Central memory CD8-positive, alpha-beta T cell (primary cell): ENCODE results near the gene LDLRAD4.

Experiments used
- ATAC-seq: fragments of 150-1000 bp; cut with Tn5 transposase; replicated peaks from 2 replicates; pipeline ENCODE4 v1.10.0; 2022; ENCODE audit warnings: mild to moderate bottlenecking, moderate FRiP score, moderate number of reproducible peaks; ENCODE audit not compliant: poor library complexity, severe bottlenecking; ENCODE audit errors: extremely low read depth
- DNase-seq, 2 donors: peaks; one replicate each; pipeline ENCODE4 v3.0.0; 2021; ENCODE audit warnings: low spot score in 2 of 2
- H3K27ac Mint-ChIP-seq: one replicate; pipeline ENCODE4 v1.8.0; 2022; ENCODE audit warnings: low read depth, mild to moderate bottlenecking, moderate library complexity, mixed read lengths
- H3K27me3 Mint-ChIP-seq: one replicate; pipeline ENCODE4 v1.8.0; 2022; ENCODE audit warnings: mixed read lengths
- H3K36me3 Mint-ChIP-seq: one replicate; pipeline ENCODE4 v1.8.0; 2022; ENCODE audit warnings: mild to moderate bottlenecking, moderate library complexity, mixed read lengths; ENCODE audit not compliant: insufficient read depth
- H3K4me1 Mint-ChIP-seq: one replicate; pipeline ENCODE4 v1.8.0; 2022; ENCODE audit warnings: mixed read lengths
- H3K4me3 Mint-ChIP-seq: one replicate; pipeline ENCODE4 v1.8.0; 2022; ENCODE audit warnings: mild to moderate bottlenecking, moderate library complexity, mixed read lengths
- H3K9me3 Mint-ChIP-seq: one replicate; pipeline ENCODE4 v1.8.0; 2022; ENCODE audit warnings: mixed read lengths

Gene LDLRAD4

DNA sequence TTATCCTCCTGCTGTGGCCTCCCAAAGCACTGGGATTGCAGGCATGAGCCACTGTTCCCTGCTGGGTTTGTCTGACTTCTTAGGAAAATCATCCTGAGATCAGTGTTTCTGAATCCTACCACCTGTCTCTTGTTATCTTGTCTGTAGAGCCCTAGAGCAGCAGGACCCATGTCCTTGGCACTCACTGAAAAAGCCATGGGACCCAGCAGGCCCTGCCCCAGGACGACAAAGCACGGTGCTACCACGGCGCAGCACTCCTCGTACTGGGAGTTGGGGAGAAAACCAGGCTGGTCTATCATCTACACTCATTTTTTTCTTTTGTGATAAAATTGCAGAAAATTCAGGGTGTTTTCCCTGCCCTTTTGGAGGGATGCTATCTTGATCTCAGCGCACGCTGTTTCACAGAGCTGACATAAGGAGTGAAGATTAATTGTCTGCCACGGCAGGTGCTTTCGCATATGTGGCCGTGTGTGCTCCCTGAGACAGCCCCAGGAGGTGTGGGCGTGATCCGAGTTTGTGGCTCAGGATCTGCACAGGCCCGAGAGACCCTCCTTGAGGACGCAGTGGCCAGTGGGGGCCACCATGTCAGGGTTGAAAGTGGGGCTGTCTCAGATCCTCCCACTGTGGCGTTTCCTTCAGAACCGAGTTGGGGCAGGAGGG lies 179.1 kb downstream of the LDLRAD4 start:
- Mint-ChIP-seq H3K4me3 (no peak overlapping the region), H3K4me1 (no peaks in the 10 kb centered on the region), H3K27me3 (no peaks in the 10 kb centered on the region), H3K9me3 (no peaks in the 10 kb centered on the region), H3K36me3 (no peaks in the 10 kb centered on the region), H3K27ac (no peak overlapping the region)
- DNase-seq: no peak
- ATAC-seq: no peak

DNA sequence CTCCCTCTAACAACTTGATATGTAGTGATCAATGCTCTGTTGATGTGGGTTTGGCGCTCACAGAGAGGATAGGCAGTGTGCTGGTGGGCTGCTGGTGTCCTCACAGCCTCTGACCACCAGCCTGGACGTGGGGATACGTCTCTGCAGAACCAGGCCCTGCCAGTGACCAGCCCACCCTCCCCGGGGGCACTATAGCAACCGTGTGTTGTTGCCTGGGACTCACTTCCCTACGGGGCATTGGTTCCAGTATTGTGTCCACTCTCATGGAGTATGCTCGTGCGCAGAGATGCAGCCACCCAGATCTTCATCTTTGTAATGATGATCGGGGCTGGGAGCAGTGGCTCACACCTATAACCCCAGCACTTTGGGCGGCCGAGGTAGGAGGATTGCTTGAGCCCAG lies 180.1 kb downstream of the LDLRAD4 start:
- H3K4me3 Mint-ChIP-seq: no peak overlapping the region
- H3K36me3 Mint-ChIP-seq: no peaks in the 10 kb centered on the region
- no peak for ATAC-seq
- no peaks in the 10 kb centered on the region for H3K9me3 Mint-ChIP-seq
- H3K4me1 Mint-ChIP-seq: no peaks in the 10 kb centered on the region
- DNase-seq: no peak
- H3K27ac Mint-ChIP-seq: no peak overlapping the region
- no peaks in the 10 kb centered on the region for H3K27me3 Mint-ChIP-seq

DNA sequence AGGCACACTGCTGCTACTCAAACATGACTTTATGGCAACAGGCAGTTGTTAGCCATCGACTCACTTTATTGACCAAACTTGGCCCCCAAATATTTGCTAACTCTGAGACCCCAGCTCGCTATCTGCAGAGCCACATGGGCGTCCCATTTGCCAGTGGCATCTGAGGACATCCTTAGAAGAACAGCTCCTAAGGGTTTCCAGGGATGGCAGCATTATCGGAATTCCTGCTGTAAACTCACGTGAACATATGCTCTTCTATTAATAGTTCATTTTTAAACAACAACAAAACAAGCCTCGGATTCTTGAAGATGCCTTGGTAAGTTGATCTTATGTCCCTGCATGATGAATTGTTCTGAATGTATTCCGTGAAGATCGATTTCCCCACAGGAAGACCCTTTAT lies 181.0 kb downstream of the LDLRAD4 start:
- DNase-seq (no peak), ATAC-seq (no peak)
- Mint-ChIP-seq H3K4me1 (no peaks in the 10 kb centered on the region), H3K27ac (no peak overlapping the region), H3K27me3 (no peaks in the 10 kb centered on the region), H3K9me3 (no peaks in the 10 kb centered on the region), H3K4me3 (no peak overlapping the region), H3K36me3 (no peaks in the 10 kb centered on the region)

DNA sequence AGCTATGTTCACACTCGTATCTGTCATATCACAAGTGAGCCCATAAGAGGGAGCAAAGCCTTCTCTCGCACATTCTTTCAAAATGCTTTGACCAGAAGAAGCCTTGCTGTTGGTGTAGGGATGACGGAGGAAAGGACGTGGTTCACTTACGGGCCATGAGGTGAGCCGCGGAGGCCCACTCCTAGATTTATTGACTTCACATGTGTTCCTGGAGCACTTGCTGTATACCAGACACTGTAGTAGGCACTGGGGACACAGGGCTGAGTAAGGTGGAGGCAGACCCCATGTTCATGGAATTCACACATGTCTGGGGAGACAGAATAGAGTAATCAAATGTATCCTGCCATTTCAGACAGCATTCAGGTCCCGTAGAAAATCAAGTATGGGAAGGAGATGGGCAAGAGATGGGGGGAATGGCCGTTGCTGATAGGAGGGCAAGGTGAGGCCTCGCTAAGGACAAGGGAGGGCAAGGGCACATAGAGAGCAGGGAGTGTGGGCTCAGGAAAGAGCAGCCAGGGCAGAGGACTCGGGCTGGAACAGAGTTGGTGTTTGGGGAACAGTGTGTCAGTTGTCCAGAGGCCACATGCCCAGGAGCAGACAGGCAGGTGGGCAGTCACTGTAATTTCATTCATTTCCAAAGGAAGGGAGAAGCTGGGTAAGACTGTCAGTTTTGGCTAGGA lies 182.2 kb downstream of the LDLRAD4 start:
- H3K4me1 Mint-ChIP-seq: no peaks in the 10 kb centered on the region
- no peaks in the 10 kb centered on the region for H3K27me3 Mint-ChIP-seq
- H3K9me3 Mint-ChIP-seq: no peaks in the 10 kb centered on the region
- no peak overlapping the region for H3K27ac Mint-ChIP-seq
- H3K4me3 Mint-ChIP-seq: no peak overlapping the region
- ATAC-seq: no peak
- no peaks in the 10 kb centered on the region for H3K36me3 Mint-ChIP-seq
- no peak for DNase-seq

DNA sequence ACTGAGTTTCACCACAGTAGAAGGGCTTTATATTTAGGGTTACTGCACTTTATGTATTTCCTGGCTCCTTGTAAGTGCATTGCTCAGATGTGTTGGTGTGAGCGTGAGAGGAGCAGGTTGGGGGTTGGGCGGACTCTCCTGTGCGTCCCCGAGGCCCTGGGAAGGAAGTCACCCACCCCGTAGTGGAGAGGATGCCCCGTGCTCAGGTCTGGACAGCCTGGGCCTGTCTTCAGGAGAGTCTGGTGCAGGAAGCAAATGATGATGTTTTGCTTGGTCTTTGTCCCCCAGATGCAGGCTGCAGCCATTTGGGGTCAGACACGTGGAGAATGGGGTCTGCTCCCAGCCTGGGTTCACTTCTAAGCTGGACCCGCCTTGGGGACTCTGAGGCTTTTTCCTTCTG lies 182.8 kb downstream of the LDLRAD4 start:
- Mint-ChIP-seq H3K36me3 (no peaks in the 10 kb centered on the region), H3K27ac (no peak overlapping the region), H3K4me1 (no peaks in the 10 kb centered on the region), H3K9me3 (no peaks in the 10 kb centered on the region), H3K27me3 (no peaks in the 10 kb centered on the region), H3K4me3 (no peak overlapping the region)
- no peak for ATAC-seq
- DNase-seq: no peak

DNA sequence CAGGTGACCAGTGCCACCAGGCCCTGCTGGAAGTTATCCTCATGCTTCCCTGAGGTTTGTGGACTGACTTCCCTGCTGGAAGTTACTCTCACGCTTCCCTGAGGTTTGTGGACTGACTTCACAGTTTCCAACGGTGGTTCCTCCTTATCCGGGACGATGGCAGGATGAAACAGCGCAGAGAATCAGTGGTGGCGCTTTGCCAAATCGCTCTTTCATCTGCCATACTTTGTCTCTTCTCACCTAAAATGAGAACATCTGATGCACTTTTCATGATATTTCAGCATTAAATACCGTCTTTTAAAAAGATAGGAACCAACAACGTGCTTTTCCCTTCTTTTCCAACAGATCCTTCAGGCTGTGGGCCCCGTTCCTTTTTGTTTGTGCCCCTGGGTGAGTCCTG lies 183.3 kb downstream of the LDLRAD4 start:
- Mint-ChIP-seq H3K4me1 (no peaks in the 10 kb centered on the region), H3K4me3 (no peak overlapping the region), H3K27me3 (no peaks in the 10 kb centered on the region), H3K36me3 (no peaks in the 10 kb centered on the region), H3K27ac (no peak overlapping the region), H3K9me3 (no peaks in the 10 kb centered on the region)
- ATAC-seq (no peak), DNase-seq (no peak)

DNA sequence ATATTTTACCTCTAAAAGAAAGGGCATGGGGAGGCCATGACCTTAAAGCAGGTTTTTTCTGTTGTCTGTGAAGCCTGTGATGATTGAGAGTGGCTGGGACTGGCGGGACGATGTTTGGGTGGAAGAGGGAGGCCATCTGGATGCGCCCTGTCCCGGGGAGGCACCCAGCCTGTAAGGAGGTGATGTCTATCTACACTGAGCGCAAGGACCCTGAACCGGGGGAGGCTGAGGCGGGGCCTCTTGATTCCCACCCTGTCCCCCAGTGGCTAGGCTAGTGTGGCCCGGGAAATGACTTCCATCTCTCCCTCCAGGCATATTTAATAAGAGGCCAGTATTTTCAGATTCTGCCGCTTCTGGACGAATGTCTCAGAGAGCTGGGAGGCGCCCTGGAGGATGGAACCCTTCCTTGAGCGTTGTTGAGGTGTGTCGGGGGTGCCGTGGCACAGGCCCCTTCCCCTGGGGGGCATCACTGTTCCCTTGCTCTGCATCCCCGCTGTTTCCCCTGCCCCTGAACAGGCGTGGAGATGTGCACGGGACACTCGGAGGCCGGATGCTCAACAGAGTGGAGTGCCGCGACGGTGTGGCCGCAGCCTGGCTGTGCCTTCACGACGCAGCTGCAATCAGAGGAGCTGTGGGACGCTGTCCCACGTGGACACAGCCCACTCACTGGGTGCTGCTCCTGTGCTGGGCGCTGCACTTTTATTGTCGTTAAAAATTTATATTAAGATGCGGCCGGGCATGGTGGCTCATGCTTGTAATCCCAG lies 185.4 kb downstream of the LDLRAD4 start:
- Mint-ChIP-seq H3K4me3 (no peak overlapping the region), H3K27me3 (no peaks in the 10 kb centered on the region), H3K9me3 (no peaks in the 10 kb centered on the region), H3K27ac (no peak overlapping the region), H3K4me1 (no peaks in the 10 kb centered on the region), H3K36me3 (no peaks in the 10 kb centered on the region)
- no peak for ATAC-seq
- no peak for DNase-seq

DNA sequence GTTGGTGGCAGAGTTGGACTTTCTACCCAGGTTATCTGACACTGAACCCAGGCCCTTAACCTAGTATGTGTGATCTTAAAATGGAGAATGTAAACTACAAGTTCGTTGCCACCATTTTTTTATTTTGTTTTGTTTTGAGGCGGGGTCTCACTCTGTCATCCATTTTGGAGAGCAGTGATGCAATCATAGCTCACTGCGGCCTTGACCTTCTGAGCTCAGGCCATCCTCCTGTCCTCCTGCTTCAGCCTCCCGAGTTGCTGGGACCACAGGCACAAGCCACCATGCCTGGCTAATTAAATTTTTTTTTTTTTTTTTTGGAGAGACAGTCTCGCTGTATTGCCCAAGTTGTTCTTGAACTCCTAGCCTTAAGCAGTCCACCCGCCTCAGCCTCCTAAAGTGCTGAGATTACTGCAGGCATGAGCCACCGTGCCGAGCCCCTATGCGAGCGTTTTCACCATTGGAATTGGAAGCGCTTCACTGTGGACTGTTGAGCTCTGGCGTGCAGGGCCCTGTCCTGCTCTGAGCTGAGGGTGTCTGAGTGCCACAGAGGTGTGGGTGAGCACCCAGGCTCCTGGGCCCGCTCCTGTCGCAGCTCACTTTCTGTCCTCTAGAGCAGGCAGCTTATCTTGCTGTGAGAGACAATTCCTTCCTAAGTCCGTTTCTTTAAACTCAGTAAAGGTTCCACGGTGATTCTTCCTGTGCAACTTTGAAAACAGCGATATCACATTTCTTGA lies 186.9 kb downstream of the LDLRAD4 start:
- Mint-ChIP-seq H3K36me3 (no peaks in the 10 kb centered on the region), H3K27me3 (no peaks in the 10 kb centered on the region), H3K27ac (no peak overlapping the region), H3K4me3 (no peak overlapping the region), H3K9me3 (no peaks in the 10 kb centered on the region), H3K4me1 (no peaks in the 10 kb centered on the region)
- DNase-seq (no peak), ATAC-seq (no peak)

DNA sequence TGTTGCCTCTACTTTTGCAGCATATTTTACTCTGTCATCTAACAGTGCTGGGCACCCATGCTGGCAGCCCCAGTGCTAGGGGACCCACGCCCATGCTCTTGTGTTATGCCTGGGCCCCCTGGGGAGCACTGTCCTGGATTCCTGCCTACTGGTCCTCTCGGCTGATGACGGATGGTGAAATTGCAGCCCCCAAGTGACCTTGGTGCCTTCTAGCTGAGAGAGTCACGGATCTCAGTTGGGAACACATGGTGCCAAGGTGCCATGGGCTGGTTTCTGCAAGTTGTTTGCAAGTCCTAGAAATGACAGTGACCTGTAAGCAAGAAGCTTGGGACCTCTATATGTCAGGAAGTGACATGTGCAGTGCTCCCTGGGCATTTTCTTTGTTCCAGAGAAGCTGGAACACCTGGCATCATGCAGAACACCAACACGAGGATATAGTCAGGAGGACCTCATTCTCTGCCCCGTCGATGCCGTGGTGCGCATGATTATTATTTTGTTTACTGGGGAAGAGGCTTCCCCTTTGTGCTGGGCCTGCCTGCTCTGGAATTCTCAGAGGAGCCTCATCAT lies 187.6 kb downstream of the LDLRAD4 start:
- Mint-ChIP-seq H3K27ac (no peak overlapping the region), H3K27me3 (no peaks in the 10 kb centered on the region), H3K4me3 (no peak overlapping the region), H3K36me3 (no peaks in the 10 kb centered on the region), H3K4me1 (no peaks in the 10 kb centered on the region), H3K9me3 (no peaks in the 10 kb centered on the region)
- DNase-seq: no peak
- no peak for ATAC-seq

DNA sequence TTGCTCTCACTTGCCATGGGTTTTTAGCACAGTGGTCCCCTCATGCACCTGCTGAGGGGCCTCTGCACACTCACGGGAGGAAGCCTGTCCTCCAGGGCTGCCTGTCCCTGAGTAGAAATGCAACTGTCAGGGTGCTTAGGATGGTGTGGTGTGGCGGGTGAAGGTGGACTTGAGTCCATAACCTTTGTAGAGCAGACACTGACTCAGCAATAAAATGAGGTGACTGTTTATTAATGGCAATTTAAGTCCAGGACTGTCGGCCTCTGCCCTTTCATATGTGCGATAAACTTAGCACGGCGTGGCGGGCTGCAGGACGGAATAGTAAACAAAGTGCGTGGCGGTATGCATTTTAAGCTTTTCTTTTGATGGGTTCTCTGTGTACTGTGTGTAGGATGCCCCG lies 188.2 kb downstream of the LDLRAD4 start:
- ATAC-seq (no peak), DNase-seq (no peak)
- Mint-ChIP-seq H3K36me3 (no peaks in the 10 kb centered on the region), H3K4me1 (no peaks in the 10 kb centered on the region), H3K4me3 (no peak overlapping the region), H3K27ac (no peak overlapping the region), H3K27me3 (no peaks in the 10 kb centered on the region), H3K9me3 (no peaks in the 10 kb centered on the region)

DNA sequence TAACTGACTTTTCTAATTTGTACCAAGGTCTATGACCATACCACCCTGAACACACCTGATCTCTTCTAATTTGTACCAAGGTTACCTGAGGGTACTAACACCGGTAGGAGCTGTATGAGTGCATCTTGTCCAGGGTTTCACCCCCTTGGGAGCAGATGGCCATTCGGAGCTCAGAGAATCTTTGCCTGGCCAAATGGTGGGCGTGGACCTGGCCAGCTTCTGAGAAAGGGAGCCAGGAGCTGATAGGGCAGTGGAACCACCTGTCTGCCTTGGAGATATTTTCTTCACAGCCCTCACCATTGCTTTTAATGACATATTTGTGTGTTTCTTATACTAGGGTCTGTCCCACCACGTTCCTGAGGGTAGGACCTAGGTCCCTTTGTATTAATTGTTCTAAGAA lies 188.9 kb downstream of the LDLRAD4 start:
- DNase-seq (no peak), ATAC-seq (no peak)
- Mint-ChIP-seq H3K27me3 (no peaks in the 10 kb centered on the region), H3K4me1 (no peaks in the 10 kb centered on the region), H3K9me3 (no peaks in the 10 kb centered on the region), H3K36me3 (no peaks in the 10 kb centered on the region), H3K4me3 (no peak overlapping the region), H3K27ac (no peak overlapping the region)

DNA sequence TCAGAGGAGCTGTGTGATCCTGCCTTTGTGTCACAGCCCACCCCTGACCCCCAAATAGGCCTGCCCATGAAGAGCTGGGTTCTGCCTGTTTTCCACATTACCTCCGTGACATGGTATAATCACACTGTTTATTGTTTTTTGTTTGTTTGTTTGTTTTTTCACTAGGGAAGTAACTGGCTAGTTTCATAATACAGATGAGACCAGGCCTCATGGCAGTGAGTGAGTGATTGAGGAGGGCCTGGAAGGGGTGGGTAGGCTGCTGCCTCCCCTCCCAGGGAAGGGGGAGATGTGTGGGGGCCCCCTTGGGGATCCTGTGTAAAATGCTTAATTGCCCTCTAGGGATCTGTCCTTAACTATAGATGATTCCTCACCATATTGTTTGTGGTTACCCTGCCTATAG lies 190.5 kb downstream of the LDLRAD4 start:
- no peak overlapping the region for H3K4me3 Mint-ChIP-seq
- no peaks in the 10 kb centered on the region for H3K27me3 Mint-ChIP-seq
- DNase-seq (no peak), ATAC-seq (no peak)
- no peak overlapping the region for H3K27ac Mint-ChIP-seq
- no peaks in the 10 kb centered on the region for H3K4me1 Mint-ChIP-seq
- H3K9me3 Mint-ChIP-seq: no peaks in the 10 kb centered on the region
- H3K36me3 Mint-ChIP-seq: no peaks in the 10 kb centered on the region
